SK-N-SH (cell line): Measurements from ENCODE around the gene CAV1. TPM values are rescaled to one million over a fixed set of nuclear protein-coding genes. Genes with fewer than 3 reads are reported as not detected.

Experiments used
- CTCF ChIA-PET: fragments of 300-600, 350-600 bp; formaldehyde crosslinking; extraction: SDS; loops from one replicate; lab custom pipeline; 2021; lab: Yijun Ruan, JAX
- POLR2A ChIA-PET: fragments of 350-600 bp; sonication (Branson Sonifier 250); formaldehyde crosslinking; extraction: SDS; loops from one replicate; lab custom pipeline; 2020; ENCODE audit warnings: antibody characterized with exemption, inconsistent platforms; lab: Yijun Ruan, JAX
- DNase-seq: peaks from one replicate; pipeline ENCODE4 v3.0.0; 2012
- H2AFZ ChIP-seq: fragments of 200-600 bp; sonication (generic); 2 replicates; pipeline ENCODE4 v1.8.1; 2016; ENCODE audit warnings: antibody characterized with exemption, mild to moderate bottlenecking, low read depth
- H3F3A ChIP-seq: fragments of 200-600 bp; sonication (generic); replicated peaks from 2 replicates; pipeline ENCODE3; 2016; ENCODE audit warnings: antibody characterized with exemption, mild to moderate bottlenecking; ENCODE audit not compliant: insufficient read depth
- H3K27ac ChIP-seq, 2 experiments: fragments of 200-500 bp in 1 of 2; fragments of 200-600 bp in 1 of 2; sonication (Bioruptor generic) in 1 of 2; sonication (generic), shearing (Covaris generic) in 1 of 2; 2 replicates each; pipeline versions ENCODE4 v1.5.1 to v1.6.1; 2014 to 2016; ENCODE audit warnings: low read depth in 2 of 2, inconsistent platforms in 1 of 2, low read length in 1 of 2, mild to moderate bottlenecking in 1 of 2, mixed read lengths in 1 of 2
- H3K27me3 ChIP-seq: fragments of 200-600 bp; sonication (generic), shearing (Covaris generic); 2 replicates; pipeline ENCODE4 v1.6.1; 2016; ENCODE audit warnings: mixed run types; ENCODE audit not compliant: insufficient read depth
- H3K36me3 ChIP-seq, 2 experiments: fragments of 200-500 bp in 1 of 2; fragments of 200-600 bp in 1 of 2; sonication (Bioruptor generic) in 1 of 2; sonication (generic) in 1 of 2; replicated peaks in 1 of 2; 2 replicates each; pipeline versions ENCODE3 to v1.5.1; 2014 to 2016; ENCODE audit warnings: low read length in 1 of 2, mild to moderate bottlenecking in 1 of 2; ENCODE audit not compliant: insufficient read depth in 2 of 2, control insufficient read depth in 1 of 2
- H3K4me1 ChIP-seq, 2 experiments: fragments of 200-500 bp in 1 of 2; fragments of 200-600 bp in 1 of 2; sonication (Bioruptor generic) in 1 of 2; sonication (generic), shearing (Covaris generic) in 1 of 2; 2 replicates each; pipeline versions ENCODE4 v1.5.1 to v1.6.1; 2014 to 2016; ENCODE audit warnings: low read depth in 1 of 2, low read length in 1 of 2, mixed run types in 1 of 2; ENCODE audit not compliant: insufficient read depth in 2 of 2, control insufficient read depth in 1 of 2
- H3K4me2 ChIP-seq: fragments of 200-600 bp; sonication (generic), shearing (Covaris generic); 2 replicates; pipeline ENCODE4 v1.6.1; 2017; ENCODE audit warnings: mixed run types
- H3K4me3 ChIP-seq, 2 experiments: fragments of 200-500 bp in 1 of 2; fragments of 200-600 bp in 1 of 2; sonication (Bioruptor generic) in 1 of 2; sonication (generic), shearing (Covaris generic) in 1 of 2; 2 replicates each; pipeline versions ENCODE4 v1.5.1 to v1.8.1; 2014 to 2016; ENCODE audit warnings: low read depth in 2 of 2, inconsistent platforms in 1 of 2, low read length in 1 of 2, mild to moderate bottlenecking in 1 of 2, mixed read lengths in 1 of 2, moderate library complexity in 1 of 2
- H3K79me2 ChIP-seq: fragments of 200-600 bp; sonication (generic); 2 replicates; pipeline ENCODE4 v1.8.1; 2017; ENCODE audit warnings: mild to moderate bottlenecking; ENCODE audit not compliant: insufficient read depth
- H3K9ac ChIP-seq: fragments of 200-600 bp; sonication (generic); 2 replicates; pipeline ENCODE4 v1.6.1; 2017; ENCODE audit warnings: mixed run types
- H3K9me2 ChIP-seq: fragments of 200-600 bp; sonication (generic); 2 replicates; pipeline ENCODE4 v1.6.1; 2017; ENCODE audit warnings: mixed run types
- H3K9me3 ChIP-seq: fragments of 200-600 bp; sonication (generic); 2 replicates; pipeline ENCODE4 v1.6.1; 2017; ENCODE audit warnings: mixed run types, mild to moderate bottlenecking, moderate library complexity
- H4K20me1 ChIP-seq: fragments of 200-600 bp; sonication (generic); 2 replicates; pipeline ENCODE4 v1.6.1; 2017; ENCODE audit warnings: mild to moderate bottlenecking, mixed run types; ENCODE audit not compliant: insufficient read depth
- ELF1 ChIP-seq: IDR thresholded peaks from 2 replicates; pipeline ENCODE4 v1.4.0; 2012
- EP300 ChIP-seq, 2 experiments: IDR thresholded peaks; 2 replicates each; pipeline versions ENCODE4 v1.4.0 to v1.6.1; 2012; ENCODE audit warnings: borderline replicate concordance in 1 of 2, low read depth in 1 of 2, low read length in 1 of 2
- EZH2phosphoT487 ChIP-seq: fragments of 200-600 bp; sonication (generic); IDR thresholded peaks from 2 replicates; pipeline ENCODE4 v1.6.1; 2017; ENCODE audit warnings: low read depth, mixed run types, mild to moderate bottlenecking, antibody characterized with exemption, moderate library complexity, borderline replicate concordance
- FOXM1 ChIP-seq: IDR thresholded peaks from 2 replicates; pipeline ENCODE4 v1.4.0; 2012; ENCODE audit warnings: low read depth, mild to moderate bottlenecking
- GATA2 ChIP-seq: sonication (generic); formaldehyde crosslinking; IDR thresholded peaks from 2 replicates; pipeline ENCODE4 v1.5.0; 2020; ENCODE audit warnings: mild to moderate bottlenecking, missing genetic modification reagents
- IRF3 ChIP-seq: fragments of 150-350 bp; IDR thresholded peaks from 2 replicates; pipeline ENCODE4 v1.6.1; 2016; ENCODE audit warnings: mild to moderate bottlenecking, low read depth, low read length
- JUND ChIP-seq: IDR thresholded peaks from 2 replicates; pipeline ENCODE4 v1.4.0; 2012
- MEF2A ChIP-seq: IDR thresholded peaks from 2 replicates; pipeline ENCODE4 v1.4.0; 2012; ENCODE audit warnings: low read depth, borderline replicate concordance
- MXI1 ChIP-seq: IDR thresholded peaks from 2 replicates; pipeline ENCODE4 v1.6.1; 2012; ENCODE audit warnings: mild to moderate bottlenecking, low read depth, low read length, improper control_type of control experiment
- NFIC ChIP-seq: IDR thresholded peaks from 2 replicates; pipeline ENCODE4 v1.4.0; 2012; ENCODE audit warnings: borderline replicate concordance
- NRF1 ChIP-seq: IDR thresholded peaks from 2 replicates; pipeline ENCODE4 v1.6.1; 2012; ENCODE audit warnings: low read depth, mild to moderate bottlenecking, low read length
- RFX5 ChIP-seq: IDR thresholded peaks from 2 replicates; pipeline ENCODE4 v1.6.1; 2012; ENCODE audit warnings: mild to moderate bottlenecking, improper control_type of control experiment, low read length
- SIN3A ChIP-seq: IDR thresholded peaks from 2 replicates; pipeline ENCODE4 v1.6.1; 2012; ENCODE audit warnings: low read depth, mild to moderate bottlenecking, low read length, moderate library complexity, borderline replicate concordance
- SMC3 ChIP-seq: IDR thresholded peaks from 2 replicates; pipeline ENCODE4 v1.6.1; 2012; ENCODE audit warnings: low read depth, low read length, improper control_type of control experiment
- TCF12 ChIP-seq: IDR thresholded peaks from 2 replicates; pipeline ENCODE4 v1.4.0; 2012
- USF1 ChIP-seq: IDR thresholded peaks from 2 replicates; pipeline ENCODE4 v1.4.0; 2012; ENCODE audit warnings: low read depth, borderline replicate concordance
- ZBTB33 ChIP-seq: IDR thresholded peaks from 2 replicates; pipeline ENCODE4 v1.4.0; 2012; ENCODE audit warnings: low read depth, borderline replicate concordance
- WGBS: methylation state at CpG from one replicate; pipeline ENCODE4 v1.1.6; 2017; ENCODE audit warnings: low lambda C conversion rate; 5-methylcytosine and 5-hydroxymethylcytosine counted together
- polyA plus RNA-seq, 3 experiments: library from polyadenylated mRNA; depleted of rRNA; stranded (reverse); fragments of >200 nt; gene quantifications; 2 replicates each; pipeline ENCODE4 v1.2.3, GENCODE V29; 2012

The CAV1 gene
- polyA plus RNA-seq, 1 of the 3 experiments (the other 2 are of a cell fraction) = 968 TPM

- H4K20me1 ChIP-seq = peaks cover 20% of the 10 kb centered on the region; the same call in 1 of the 2 replicates
- ChIA-PET CTCF (interaction anchor here (0.6 to 1.7 kb wide), 4 partner anchors 26 to 315 kb away, joined by 3 to 7 read pairs (median 4); no protein-coding TSS in a partner anchor), POLR2A (no interaction called here)
- H3K9me3 ChIP-seq = no peaks in the 10 kb centered on the region
- peak overlapping the region in 1 of 2 experiments; percentile 69; a peak in 2 of 4 replicates for H3K27ac ChIP-seq
- no peak overlapping the region for H3K9ac ChIP-seq
- H3K36me3 ChIP-seq = peaks cover 62 to 65% of the 10 kb centered on the region in 2 experiments
- peaks cover 0 to 79% of the 10 kb centered on the region in 2 experiments for H3K4me1 ChIP-seq
- H3F3A ChIP-seq = peaks cover 66% of the 10 kb centered on the region
- no peaks in the 10 kb centered on the region for H3K27me3 ChIP-seq
- no peak for TF ChIP-seq EZH2phosphoT487
- no peak for TF ChIP-seq FOXM1
- no peak for TF ChIP-seq SIN3A
- TF ChIP-seq TCF12 = no peak
- TF ChIP-seq NFIC = no peak
- TF ChIP-seq USF1 = no peak
- no peak for TF ChIP-seq ZBTB33
- no peak for TF ChIP-seq MXI1
- no peak for TF ChIP-seq GATA2 (CRISPR knock-in tag)
- no peak for TF ChIP-seq RFX5
- no peak for TF ChIP-seq SMC3
- TF ChIP-seq IRF3 = no peak
- TF ChIP-seq JUND = no peak
- no peak for TF ChIP-seq MEF2A
- TF ChIP-seq ELF1 = no peak
- TF ChIP-seq EP300 (IDR thresholded peaks at IDR 0.05; ENCODE audit: borderline replicate concordance in 1 of 2, low read depth in 1 of 2, low read length in 1 of 2) = no peak
- no peak for TF ChIP-seq NRF1
- H2AFZ ChIP-seq = no peak overlapping the region
- no peak overlapping the region for H3K4me3 ChIP-seq
- peaks cover 96% of the 10 kb centered on the region for H3K79me2 ChIP-seq
- 65% methylated on average over 5 of the region's 5 CpGs for WGBS
- H3K4me2 ChIP-seq = no peak overlapping the region
- DNase-seq = no peak
- no peaks in the 10 kb centered on the region for H3K9me2 ChIP-seq
These were observed 26.9 kb downstream of the CAV1 start for GRCh38 chr7:116551692-116552091.
